GM19099 (cell line): Measurements from ENCODE around the gene DAPP1.

Experiments used
- POLR2A ChIP-seq: IDR thresholded peaks from 3 replicates; pipeline ENCODE4 v1.6.1; 2011; ENCODE audit warnings: low read depth; ENCODE audit not compliant: insufficient read length; ENCODE audit errors: extremely low read depth

The DAPP1 gene

GRCh38 chr4:99815597-99816011 is 1.0 kb upstream of the DAPP1 start:
- no peak for TF ChIP-seq POLR2A

- no peak for TF ChIP-seq POLR2A
Measured at GRCh38 chr4:99817309-99817890, 773 bp downstream of the DAPP1 start.

- TF ChIP-seq POLR2A: no peak
Measured at GRCh38 chr4:99818661-99819060, 2.0 kb downstream of the DAPP1 start.

GRCh38 chr4:99821918-99822503 is 5.4 kb downstream of the DAPP1 start:
- no peak for TF ChIP-seq POLR2A

DNA sequence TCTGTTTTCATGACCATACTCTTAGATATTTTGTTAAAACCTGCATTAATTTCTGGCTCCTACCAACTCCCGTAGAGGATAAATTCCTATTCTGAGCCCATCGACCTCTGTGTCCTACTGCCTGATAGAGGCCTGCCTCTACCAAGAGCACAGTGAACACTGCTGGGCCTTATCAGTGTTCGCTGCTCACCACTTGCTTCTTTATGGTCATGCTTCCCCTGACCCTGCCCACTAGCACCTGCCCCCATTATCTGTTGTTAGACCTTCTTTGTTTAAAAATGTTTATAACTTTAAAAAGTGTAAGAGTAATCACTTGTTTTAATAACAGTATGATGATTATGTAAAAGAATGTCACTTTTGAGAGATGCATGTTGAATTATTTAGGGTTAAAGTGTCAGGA is 6.1 kb downstream of the DAPP1 start:
- no peak for TF ChIP-seq POLR2A

GRCh38 chr4:99824070-99824599 is 7.5 kb downstream of the DAPP1 start:
- no peak for TF ChIP-seq POLR2A

- TF ChIP-seq POLR2A: no peak
Measured at GRCh38 chr4:99825272-99825671, 8.6 kb downstream of the DAPP1 start.

- TF ChIP-seq POLR2A: no peak
Measured at GRCh38 chr4:99826016-99826415, 9.4 kb downstream of the DAPP1 start.

- TF ChIP-seq POLR2A: no peak
Measured at GRCh38 chr4:99827454-99827853, 10.8 kb downstream of the DAPP1 start.

DNA sequence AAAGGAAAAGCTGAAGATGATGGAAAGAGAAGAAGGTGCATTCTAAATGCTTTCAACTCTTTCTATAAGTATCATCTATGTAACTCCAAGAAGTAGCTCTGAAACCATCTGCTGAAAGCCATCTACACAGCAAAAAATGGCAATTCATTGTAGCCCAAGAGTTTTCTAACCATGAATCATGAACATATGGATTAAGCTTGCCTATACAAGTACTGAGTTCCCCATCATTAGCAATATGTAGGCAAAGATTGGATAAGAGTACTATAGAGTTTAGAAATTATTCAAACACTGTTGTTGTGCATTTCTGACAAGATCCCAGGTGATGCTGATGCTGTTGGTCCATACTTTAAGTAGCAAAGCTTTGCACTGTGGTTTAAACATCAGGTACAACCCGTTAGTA is 11.2 kb downstream of the DAPP1 start:
- TF ChIP-seq POLR2A: no peak

DNA sequence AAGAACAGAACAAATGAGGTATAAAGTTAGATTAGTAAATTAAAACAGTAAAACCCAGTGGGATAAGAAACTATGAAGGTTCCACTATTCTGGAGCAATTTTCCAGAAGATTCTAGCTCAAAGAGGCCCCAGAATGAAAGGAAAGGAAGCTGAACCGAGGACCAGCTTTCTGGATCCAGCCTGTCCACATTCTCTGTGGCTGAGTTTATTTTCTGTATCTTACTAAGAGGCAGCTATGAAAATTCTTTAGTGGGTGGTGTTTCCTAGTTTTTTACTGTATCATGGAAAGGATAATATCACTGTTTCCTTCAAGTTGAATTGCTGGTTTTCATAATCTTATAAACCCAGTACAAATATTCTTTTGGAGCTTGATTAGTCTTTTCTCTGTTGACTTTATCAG is 11.8 kb downstream of the DAPP1 start:
- TF ChIP-seq POLR2A: no peak

DNA sequence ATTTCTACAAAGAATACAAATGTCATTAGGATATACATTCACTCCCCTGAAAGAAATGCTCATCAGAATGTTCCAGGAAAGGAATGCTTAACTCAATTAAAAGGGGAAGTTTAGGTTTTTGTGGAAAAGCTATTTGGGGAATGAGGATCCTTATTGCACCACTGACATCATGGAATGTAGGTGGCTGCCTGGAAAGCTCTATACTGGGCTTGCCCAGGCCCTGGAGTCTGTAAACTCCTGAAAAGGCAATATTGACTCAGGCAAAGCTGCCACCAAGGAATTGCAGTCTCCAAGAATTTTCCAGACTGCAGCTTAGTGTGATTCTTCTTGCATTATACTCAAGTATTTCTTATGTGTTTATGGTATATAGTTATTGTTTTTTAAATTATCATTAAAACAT is 15.7 kb downstream of the DAPP1 start:
- no peak for TF ChIP-seq POLR2A

DNA sequence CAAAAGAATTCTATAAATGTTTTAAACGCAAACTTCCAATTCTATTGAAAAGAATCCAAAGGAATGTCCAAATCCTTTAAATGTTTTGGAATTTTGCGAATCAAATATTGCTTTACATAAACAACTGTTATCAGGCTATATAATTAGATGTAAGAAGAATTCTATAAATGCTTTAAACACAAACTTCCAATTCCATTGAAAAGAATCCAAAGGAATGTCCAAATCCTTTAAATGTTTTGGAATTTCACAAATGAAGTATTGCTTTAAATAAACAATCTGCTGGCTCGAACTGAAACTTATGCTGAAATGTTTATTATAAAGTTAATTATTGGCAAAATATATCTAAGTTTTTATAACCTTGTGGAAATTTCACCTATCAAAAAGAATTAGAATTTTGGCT is 16.1 kb downstream of the DAPP1 start:
- no peak for TF ChIP-seq POLR2A

GRCh38 chr4:99833756-99834155 is 17.1 kb downstream of the DAPP1 start:
- no peak for TF ChIP-seq POLR2A

DNA sequence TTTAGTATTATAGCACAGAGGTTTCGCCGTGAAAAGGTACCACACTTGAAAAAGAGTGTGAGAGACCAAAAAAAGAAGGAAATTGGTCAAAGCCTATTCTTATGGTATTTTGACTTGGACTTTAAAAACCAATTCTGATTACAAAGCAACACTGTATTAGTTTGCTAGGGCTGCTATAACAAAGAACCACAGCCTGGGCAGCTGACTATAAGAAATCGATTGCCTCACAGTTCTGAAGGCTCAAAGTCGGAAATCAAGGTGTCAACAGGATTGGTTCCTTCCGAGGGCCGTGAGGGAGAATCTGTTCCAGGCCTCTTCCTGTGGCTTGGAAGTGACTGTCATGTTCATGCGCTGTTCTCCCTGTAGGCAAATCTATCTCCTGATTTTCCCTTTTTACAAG is 17.9 kb downstream of the DAPP1 start:
- no peak for TF ChIP-seq POLR2A

- TF ChIP-seq POLR2A: no peak
Measured at GRCh38 chr4:99835942-99836341, 19.3 kb downstream of the DAPP1 start.

DNA sequence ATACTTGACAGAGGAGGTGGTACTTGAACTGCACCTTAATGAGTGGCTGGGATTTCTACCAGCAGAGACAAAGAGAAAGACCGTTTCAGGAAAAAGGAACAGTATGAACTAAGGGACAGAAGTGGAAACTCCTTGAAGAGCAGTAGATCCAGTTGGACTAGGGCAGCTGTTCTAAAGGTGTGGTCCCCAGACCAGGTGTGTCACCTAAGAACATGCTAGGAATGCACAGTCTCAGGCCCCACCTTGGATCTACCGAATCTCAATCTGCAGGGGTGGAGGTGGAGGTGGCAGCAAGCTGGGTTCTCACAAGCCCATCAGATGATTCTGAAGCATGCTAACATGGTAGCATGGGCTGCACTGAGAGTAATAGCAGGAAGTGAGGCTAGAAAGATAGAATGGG is 22.3 kb downstream of the DAPP1 start:
- TF ChIP-seq POLR2A: no peak
